NCI-H2196 (cell line): ENCODE measurements around the gene NFIA.

Source experiments
- DNase-seq: peaks from one replicate; lab custom pipeline; 2025; ENCODE audit not compliant: unreplicated experiment; lab: John Stamatoyannopoulos, UW

NFIA gene

GRCh38 chr1:61420243-61420642, 337.9 kb downstream of the NFIA start:
- DNase-seq = no peak

DNA sequence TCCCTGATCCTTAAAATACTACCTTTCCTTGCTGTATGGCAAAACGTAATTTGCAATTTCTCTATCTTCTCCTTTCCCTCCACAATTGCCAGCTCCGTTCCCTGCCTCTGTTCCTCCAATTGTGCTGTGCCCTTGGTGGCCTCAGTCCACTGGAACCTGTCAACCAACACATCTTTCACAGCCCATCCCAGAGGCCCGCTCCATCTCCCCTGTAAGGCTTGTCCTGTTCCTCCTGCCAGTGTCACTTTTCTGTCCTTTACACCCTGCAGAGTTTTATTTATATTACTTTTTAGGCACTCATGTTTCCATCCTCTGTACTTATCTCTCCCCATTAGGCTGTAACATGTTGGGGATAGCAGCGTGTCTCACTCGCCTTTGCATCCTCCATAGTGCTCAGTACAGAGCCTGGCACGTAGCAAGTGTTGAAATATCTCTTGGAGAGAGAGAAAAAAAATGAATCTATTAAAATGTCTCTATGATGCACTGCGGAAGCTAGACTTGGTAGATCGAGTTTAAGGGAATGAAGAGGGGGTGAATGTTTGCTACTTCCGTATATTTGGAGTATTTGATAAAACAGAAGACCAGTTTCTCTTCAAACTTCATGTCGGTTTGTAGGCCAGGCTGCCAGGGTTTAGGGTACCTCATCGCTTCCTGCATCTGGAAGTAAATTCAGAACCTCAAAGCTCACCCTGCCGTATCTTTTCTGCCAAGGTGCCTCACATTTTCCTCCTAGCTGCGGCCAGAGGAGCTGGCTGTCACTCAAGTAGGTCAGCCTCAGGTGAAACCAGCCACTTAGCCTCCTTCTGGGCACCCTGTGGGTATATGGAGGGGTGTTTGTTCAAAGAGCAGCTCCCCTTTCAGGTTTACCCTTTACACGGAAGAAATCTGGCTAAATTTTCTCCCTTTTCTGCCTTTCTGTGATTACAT, 338.8 kb downstream of the NFIA start:
- DNase-seq = no peak

DNA sequence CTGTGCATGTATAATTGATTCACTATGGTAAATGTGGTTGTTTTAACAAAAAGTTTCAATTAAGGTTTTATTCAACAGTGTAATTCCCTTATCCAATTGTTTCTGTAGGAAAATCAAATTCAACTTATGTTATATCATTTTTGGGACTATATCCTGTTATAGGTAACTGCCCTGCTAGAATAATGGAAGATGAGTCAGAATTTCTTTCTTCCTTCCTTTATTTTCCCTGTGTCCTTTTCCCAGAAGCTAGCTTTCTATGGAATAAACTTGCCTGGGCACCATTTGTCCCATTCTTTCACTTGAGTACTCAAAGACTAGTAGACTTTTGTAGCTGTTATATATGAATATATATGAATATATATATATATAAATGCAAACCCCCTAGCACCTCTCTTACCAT, 341.3 kb downstream of the NFIA start:
- no peak for DNase-seq

- DNase-seq = peak; percentile 41
These were observed 342.0 kb downstream of the NFIA start for GRCh38 chr1:61424382-61424781.

- DNase-seq = no peak
These were observed 342.7 kb downstream of the NFIA start for GRCh38 chr1:61425040-61425439.

DNA sequence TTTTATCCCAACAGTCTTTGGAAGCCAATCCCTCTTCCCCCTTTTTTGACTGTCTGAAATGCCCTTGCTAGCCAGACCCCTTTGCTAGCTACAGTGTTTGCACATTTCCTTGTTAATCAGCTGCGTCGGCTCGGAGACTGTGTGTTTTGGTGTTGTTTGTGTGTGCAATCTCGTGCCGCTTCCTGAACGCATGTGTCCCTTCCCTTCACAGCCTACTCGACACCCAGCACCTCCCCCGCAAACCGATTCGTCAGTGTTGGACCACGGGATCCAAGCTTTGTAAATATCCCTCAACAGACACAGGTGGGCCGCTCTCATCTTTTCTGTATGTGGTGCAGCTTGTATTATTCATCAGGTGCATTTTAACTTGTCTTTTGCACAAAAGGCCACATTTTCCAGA, 343.9 kb downstream of the NFIA start:
- no peak for DNase-seq

DNA sequence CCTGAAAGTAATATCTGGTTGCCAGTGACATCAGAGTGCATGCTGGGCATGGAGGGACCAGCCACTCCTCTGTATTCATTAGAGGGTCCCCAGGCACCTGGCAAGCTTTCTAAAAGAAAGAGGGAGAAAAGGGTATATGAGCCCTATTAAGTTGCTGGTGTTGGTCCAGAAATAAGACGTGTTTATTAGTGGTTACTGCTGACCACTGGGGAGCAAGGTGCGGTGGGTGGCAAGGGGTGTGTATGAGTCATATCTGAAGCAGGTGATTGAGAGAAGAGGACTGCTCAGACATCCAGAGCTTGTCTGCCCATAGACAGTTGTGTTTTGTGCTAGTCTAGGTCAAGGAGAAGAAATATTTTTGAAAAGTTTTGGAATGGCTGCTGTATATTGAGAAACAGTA, 344.5 kb downstream of the NFIA start:
- no peak for DNase-seq

DNA sequence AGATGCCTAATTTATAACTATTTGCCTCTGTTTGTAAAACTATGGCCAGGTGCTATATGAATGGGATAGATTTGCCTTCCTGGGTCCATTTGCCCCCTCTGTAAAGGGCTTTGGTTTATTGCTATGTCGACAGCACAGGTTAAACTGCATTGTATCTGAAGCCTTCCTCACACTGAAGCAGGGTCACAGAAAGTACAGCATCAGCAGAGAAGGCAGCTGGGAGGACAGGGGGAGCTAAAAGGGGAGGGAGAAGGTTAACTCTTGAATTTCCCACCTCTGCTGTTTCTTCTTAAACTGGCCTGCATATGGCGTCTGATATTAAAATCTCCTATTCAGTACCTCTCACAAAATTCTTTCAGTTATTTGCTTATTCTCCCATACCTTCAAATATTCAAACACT, 345.1 kb downstream of the NFIA start:
- DNase-seq = no peak

DNA sequence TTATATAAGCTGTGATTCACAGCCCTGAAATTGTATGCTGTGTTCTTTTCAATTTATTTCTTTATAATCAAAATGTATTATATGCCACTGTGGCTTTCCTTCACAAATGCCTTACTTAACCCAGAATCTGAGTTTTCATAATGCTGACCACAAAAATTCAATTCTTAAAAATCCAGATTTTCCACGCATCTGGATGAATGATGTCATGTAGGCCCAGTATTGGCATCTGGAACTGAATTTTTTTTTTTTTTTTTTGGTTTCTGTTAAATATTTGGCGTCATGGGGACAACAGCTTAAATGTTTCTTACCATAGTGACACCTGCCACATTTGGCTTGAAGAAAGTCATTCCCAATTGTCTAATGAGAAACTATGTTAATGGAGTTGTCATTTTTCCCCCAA, 345.8 kb downstream of the NFIA start:
- DNase-seq = no peak

DNA sequence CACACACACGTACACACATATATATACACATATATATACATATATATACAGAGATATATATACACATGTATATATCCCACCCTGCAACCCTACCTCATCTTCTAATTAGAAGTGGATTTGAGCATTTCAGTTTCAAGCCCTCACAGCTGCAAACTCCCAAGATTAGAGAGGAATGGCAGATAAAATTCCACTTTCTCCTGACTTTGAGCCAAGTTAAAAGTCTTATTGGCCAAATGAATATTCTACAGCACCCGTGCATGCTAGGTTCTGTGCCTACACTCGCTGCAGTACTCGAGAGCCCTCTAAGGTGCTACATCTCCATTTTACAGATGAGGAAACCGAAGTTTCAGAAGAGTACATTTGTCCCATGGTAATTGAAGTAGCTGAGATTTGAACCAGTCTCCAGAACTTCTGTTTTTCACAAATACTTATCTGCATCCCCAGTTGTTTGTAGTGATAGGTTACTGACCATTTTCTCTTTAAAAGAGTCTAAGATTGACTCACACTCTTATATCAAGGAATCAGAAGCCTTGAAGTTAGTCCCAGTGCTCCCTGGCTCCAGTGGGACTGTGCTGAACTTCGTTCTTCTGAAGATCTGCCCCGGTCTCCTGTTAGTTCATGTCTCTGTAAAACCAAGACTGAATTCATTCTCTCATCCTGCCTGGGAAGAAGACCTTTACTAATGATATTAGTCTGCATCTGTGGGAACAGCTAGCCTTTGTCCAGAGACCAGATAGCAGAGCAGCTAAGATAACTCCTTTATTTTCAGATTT, 350.4 kb downstream of the NFIA start:
- DNase-seq = no peak

DNA sequence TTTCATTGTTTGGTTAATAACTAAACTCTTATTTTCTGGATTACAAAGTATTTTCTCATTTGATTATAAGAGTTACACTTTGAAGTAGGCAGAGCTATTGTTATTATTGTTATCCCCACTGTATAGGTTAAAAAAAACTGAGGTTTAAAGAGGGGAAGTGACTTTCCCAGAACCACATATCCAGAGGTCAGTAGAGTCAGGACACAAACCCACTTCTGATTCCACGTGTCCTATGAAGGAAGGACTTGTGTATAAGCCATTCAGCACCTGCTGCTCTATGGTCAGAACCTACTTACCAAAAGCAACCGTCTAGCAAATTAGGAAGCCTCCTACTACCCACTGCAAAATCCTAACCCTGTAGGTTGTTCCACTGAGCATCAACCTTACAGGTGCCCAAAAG, 351.3 kb downstream of the NFIA start:
- no peak for DNase-seq

DNA sequence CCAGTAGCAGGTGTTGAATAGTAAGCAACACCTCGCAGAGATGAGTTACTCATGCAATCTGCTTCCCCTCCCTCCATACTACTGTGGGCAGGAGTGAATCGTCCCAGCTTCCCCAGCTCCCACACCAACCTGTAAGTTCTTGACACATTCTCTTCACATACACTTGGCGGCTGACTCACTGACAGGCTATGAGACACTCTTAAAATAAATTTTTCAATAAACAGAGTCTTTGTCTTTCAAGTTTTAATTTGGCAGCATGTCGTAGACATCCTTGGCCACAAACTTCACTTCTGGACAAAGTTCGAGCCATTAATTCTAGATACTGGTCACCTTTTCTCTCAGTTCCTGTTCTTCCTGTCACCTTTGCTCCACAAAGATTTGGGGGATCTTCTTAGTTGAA, 351.9 kb downstream of the NFIA start:
- DNase-seq = no peak

- DNase-seq = no peak
These were observed 352.9 kb downstream of the NFIA start for GRCh38 chr1:61435226-61435625.

DNA sequence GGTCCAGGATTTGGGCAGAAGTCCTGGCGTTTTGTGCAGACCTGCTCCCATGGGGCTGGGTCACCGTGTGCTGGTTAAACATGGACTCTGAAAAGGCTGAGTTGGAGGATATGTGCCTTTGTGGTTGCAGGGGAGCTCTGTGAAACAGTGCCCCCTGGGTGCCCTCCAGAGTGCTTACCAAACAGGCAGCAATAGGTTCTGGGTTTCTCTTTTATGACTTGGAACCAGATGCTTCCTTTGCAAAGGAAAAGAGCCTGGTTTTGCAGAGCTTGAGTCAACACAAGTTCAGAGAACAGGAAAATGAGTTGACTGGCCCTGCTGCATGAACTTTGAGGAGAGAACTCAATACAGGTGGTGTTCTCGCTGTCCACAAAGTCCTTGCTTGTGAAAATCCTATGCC, 353.7 kb downstream of the NFIA start:
- DNase-seq = no peak

GRCh38 chr1:61436491-61437120, 354.2 kb downstream of the NFIA start:
- DNase-seq = no peak

- no peak for DNase-seq
These were observed 356.9 kb downstream of the NFIA start for GRCh38 chr1:61439234-61439633.

DNA sequence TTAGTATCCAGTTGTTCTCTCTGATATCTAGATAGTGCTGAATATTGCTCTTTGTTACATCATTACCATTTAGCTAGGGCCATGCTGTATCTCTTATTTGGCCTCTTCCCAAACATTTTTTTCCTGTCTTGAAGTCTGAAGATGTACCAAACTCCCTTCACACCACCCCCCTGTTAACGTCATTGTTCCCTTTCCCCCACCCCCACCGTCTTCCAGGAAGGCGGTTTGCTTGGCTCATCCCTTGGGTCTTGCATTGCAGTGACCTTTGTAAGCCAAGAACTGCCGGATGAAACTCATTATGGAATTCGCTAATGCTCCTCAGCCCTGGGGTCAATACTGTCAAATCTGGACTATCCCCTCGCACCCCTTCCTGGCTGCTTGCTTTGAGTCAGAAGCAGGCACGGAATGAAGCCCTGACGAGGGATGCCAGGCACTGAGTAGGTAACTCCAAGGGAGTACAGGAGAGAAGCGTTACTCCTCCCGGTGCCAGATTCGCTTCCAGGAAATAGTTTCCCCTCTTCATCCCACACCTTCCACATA, 359.4 kb downstream of the NFIA start:
- DNase-seq = no peak

DNA sequence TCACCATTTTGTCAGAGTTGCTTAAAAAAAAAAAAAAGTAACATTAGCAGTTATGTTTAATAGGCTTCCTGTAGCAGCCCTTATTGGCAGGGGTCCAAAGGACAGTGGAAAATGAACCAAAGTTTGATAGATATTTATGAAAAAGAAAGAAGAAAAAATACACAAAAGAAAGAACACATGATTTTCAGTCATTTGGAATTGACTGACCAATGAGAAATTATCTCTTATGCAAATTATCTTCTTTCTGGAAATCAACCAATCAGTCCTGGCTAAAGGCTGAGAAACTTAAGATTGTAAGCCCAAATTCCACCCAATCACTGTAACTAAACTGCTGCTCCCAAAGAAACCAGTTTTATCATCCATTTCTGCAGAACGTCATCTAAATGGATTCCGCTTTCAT, 360.2 kb downstream of the NFIA start:
- no peak for DNase-seq

- no peak for DNase-seq
These were observed 361.9 kb downstream of the NFIA start for GRCh38 chr1:61444288-61444687.

GRCh38 chr1:61445269-61445825, 363.0 kb downstream of the NFIA start:
- no peak for DNase-seq

GRCh38 chr1:61446531-61446991, 364.2 kb downstream of the NFIA start:
- DNase-seq = no peak
